PC-3 (cell line): ENCODE data around the gene KNCN.

Experiments used
- EZH2 ChIP-seq: fragments of 300-600 bp; sonication (generic); IDR thresholded peaks from one replicate; pipeline ENCODE4 v1.6.1; 2017; ENCODE audit warnings: antibody characterized with exemption, mild to moderate bottlenecking, low read length; ENCODE audit not compliant: unreplicated experiment
- TF ChIP-seq, protein P1 (sequence below): fragments of 300-600 bp; sonication (generic); conservative IDR thresholded peaks from 2 replicates; pipeline ENCODE4 v1.5.1; 2017; ENCODE audit warnings: antibody characterized with exemption, low read depth, mild to moderate bottlenecking, low read length

DNA sequence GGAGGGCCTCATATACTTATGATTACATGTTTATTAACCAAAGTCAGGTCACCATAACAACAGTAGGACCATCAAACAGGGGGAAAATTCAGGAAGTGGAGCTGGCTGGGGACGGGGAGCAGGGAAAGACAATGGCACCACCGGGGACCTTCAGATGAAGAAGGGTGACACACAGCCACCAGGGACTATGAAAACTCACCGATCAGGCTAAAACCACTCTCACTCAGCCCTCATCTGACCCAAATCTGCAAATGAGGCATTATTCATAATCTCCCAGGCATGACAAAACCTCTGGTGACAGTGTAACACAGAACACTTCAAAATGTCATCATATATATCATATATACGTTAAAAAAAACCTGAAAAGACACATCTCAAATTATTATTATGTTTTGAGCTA, 41.4 kb upstream of the KNCN start:
- TF ChIP-seq, protein P1, sequence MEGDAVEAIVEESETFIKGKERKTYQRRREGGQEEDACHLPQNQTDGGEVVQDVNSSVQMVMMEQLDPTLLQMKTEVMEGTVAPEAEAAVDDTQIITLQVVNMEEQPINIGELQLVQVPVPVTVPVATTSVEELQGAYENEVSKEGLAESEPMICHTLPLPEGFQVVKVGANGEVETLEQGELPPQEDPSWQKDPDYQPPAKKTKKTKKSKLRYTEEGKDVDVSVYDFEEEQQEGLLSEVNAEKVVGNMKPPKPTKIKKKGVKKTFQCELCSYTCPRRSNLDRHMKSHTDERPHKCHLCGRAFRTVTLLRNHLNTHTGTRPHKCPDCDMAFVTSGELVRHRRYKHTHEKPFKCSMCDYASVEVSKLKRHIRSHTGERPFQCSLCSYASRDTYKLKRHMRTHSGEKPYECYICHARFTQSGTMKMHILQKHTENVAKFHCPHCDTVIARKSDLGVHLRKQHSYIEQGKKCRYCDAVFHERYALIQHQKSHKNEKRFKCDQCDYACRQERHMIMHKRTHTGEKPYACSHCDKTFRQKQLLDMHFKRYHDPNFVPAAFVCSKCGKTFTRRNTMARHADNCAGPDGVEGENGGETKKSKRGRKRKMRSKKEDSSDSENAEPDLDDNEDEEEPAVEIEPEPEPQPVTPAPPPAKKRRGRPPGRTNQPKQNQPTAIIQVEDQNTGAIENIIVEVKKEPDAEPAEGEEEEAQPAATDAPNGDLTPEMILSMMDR = no peak
- no peak for TF ChIP-seq EZH2
